OCI-LY1 (cell line): ENCODE data around the gene SLC22A3.

Experiments
- H2AFZ ChIP-seq: fragments of 200-600 bp; sonication (generic), shearing (Covaris generic); 2 replicates; pipeline ENCODE4 v1.6.0; 2014; ENCODE audit warnings: antibody characterized with exemption, mild to moderate bottlenecking, low read length
- H3F3A ChIP-seq: fragments of 200-600 bp; sonication (generic), shearing (Covaris generic); 2 replicates; pipeline ENCODE4 v1.6.0; 2014; ENCODE audit warnings: mild to moderate bottlenecking, antibody characterized with exemption, low read length, moderate library complexity; ENCODE audit not compliant: insufficient read depth
- H3K27ac ChIP-seq: fragments of 200-600 bp; sonication (generic); 2 replicates; pipeline ENCODE4 v1.5.1; 2014; ENCODE audit warnings: low read length, mixed run types, mild to moderate bottlenecking, low read depth; ENCODE audit not compliant: poor library complexity, severe bottlenecking
- H3K27me3 ChIP-seq: fragments of 200-600 bp; sonication (generic); 2 replicates; pipeline ENCODE4 v1.6.0; 2014; ENCODE audit warnings: antibody characterized with exemption, mild to moderate bottlenecking, low read length, moderate library complexity; ENCODE audit not compliant: insufficient read depth
- H3K36me3 ChIP-seq: fragments of 200-600 bp; sonication (generic); 2 replicates; pipeline ENCODE4 v1.6.1; 2014; ENCODE audit warnings: mild to moderate bottlenecking, antibody characterized with exemption, low read length, moderate library complexity, mixed read lengths; ENCODE audit not compliant: insufficient read depth
- H3K4me1 ChIP-seq: fragments of 200-600 bp; sonication (generic); 2 replicates; pipeline ENCODE4 v1.5.1; 2014; ENCODE audit warnings: mild to moderate bottlenecking, low read length, moderate library complexity; ENCODE audit not compliant: insufficient read depth, severe bottlenecking
- H3K4me2 ChIP-seq: fragments of 200-600 bp; sonication (generic), shearing (Covaris generic); 2 replicates; pipeline ENCODE4 v1.6.1; 2014; ENCODE audit warnings: low read length
- H3K4me3 ChIP-seq: fragments of 200-600 bp; sonication (generic); 2 replicates; pipeline ENCODE4 v1.5.1; 2014; ENCODE audit warnings: low read length, low read depth, mild to moderate bottlenecking, mixed read lengths; ENCODE audit not compliant: poor library complexity, severe bottlenecking
- H3K79me2 ChIP-seq: fragments of 200-600 bp; shearing (Covaris generic); 2 replicates; pipeline ENCODE4 v1.6.1; 2016; ENCODE audit warnings: mixed run types, low read length, mixed read lengths; ENCODE audit not compliant: insufficient read depth
- H3K9ac ChIP-seq: fragments of 200-600 bp; sonication (generic), shearing (Covaris generic); 2 replicates; pipeline ENCODE4 v1.6.1; 2014; ENCODE audit warnings: mild to moderate bottlenecking, low read length, mixed read lengths
- H3K9me2 ChIP-seq: fragments of 200-600 bp; sonication (generic), shearing (Covaris generic); 2 replicates; pipeline ENCODE4 v1.6.1; 2014; ENCODE audit warnings: low read depth, mild to moderate bottlenecking, low read length, mixed read lengths
- H3K9me3 ChIP-seq: fragments of 200-600 bp; shearing (Covaris generic); 2 replicates; pipeline ENCODE4 v1.6.1; 2014; ENCODE audit warnings: low read length, mixed read lengths
- H4K20me1 ChIP-seq: fragments of 200-600 bp; sonication (generic), shearing (Covaris generic); 2 replicates; pipeline ENCODE4 v1.6.0; 2016; ENCODE audit warnings: mild to moderate bottlenecking, low read length; ENCODE audit not compliant: insufficient read depth
- EZH2 ChIP-seq: fragments of 200-600 bp; sonication (generic), shearing (Covaris generic); IDR thresholded peaks from 2 replicates; pipeline ENCODE4 v1.8.0; 2017; ENCODE audit warnings: borderline replicate concordance, mixed run types, mild to moderate bottlenecking, antibody characterized with exemption, low read length, moderate library complexity, mixed read lengths
- TF ChIP-seq, protein P1 (sequence below): fragments of 200-600 bp; sonication (generic), shearing (Covaris generic); IDR thresholded peaks from 2 replicates; pipeline ENCODE4 v1.5.1; 2017; ENCODE audit warnings: mild to moderate bottlenecking, antibody characterized with exemption, low read length, moderate library complexity, mixed read lengths

The SLC22A3 gene

DNA sequence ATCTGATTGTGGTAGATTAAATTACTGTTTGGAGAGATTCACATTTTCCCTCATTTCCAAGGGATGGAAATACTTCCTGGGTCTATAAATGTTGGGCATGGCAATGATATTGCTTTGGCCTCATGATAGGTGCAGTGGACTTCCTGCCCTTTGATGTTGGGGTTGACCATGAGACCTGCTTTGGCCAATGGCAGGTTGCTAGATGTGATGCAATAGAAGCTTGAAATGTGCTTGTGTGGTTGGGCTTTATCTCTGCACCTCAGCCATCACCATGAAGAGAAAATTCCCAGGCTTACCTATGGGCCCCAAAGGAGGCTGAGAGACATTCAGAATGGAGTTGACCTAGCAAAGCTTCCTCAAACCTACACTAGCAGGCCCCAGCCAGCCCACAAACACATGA, 69.4 kb downstream of the SLC22A3 start:
- no peak overlapping the region for H3K4me2 ChIP-seq
- no peak overlapping the region for H2AFZ ChIP-seq
- H3K9me2 ChIP-seq: no peaks in the 10 kb centered on the region
- H3K4me3 ChIP-seq: no peak overlapping the region
- H3K9ac ChIP-seq: no peak overlapping the region
- no peaks in the 10 kb centered on the region for H4K20me1 ChIP-seq
- no peak overlapping the region for H3K27ac ChIP-seq
- no peaks in the 10 kb centered on the region for H3F3A ChIP-seq
- H3K27me3 ChIP-seq: no peaks in the 10 kb centered on the region
- TF ChIP-seq, protein P1, sequence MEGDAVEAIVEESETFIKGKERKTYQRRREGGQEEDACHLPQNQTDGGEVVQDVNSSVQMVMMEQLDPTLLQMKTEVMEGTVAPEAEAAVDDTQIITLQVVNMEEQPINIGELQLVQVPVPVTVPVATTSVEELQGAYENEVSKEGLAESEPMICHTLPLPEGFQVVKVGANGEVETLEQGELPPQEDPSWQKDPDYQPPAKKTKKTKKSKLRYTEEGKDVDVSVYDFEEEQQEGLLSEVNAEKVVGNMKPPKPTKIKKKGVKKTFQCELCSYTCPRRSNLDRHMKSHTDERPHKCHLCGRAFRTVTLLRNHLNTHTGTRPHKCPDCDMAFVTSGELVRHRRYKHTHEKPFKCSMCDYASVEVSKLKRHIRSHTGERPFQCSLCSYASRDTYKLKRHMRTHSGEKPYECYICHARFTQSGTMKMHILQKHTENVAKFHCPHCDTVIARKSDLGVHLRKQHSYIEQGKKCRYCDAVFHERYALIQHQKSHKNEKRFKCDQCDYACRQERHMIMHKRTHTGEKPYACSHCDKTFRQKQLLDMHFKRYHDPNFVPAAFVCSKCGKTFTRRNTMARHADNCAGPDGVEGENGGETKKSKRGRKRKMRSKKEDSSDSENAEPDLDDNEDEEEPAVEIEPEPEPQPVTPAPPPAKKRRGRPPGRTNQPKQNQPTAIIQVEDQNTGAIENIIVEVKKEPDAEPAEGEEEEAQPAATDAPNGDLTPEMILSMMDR: no peak
- no peak for TF ChIP-seq EZH2
- no peaks in the 10 kb centered on the region for H3K79me2 ChIP-seq
- H3K9me3 ChIP-seq: no peaks in the 10 kb centered on the region
- no peaks in the 10 kb centered on the region for H3K4me1 ChIP-seq
- H3K36me3 ChIP-seq: no peaks in the 10 kb centered on the region

DNA sequence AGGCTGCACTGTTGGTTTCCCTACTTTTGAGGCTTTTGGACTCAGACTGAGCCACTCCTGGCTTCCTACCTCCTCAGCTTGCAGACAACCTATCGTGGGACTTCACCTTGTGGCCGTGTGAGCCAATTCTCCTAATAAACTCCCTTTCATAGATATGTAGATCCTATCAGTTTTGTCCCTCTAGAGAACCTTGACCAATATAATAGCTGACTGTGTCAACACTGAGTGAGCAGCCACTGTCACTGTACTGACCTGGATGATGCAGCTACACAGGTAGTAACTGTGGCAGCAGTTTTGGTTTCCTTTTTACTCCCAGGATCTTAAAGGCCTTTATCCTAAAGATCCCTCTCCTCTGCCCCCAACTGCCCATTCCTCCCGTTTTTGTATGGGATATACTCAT, 70.2 kb downstream of the SLC22A3 start:
- H3K4me2 ChIP-seq: no peak overlapping the region
- H3K36me3 ChIP-seq: no peaks in the 10 kb centered on the region
- H3F3A ChIP-seq: no peaks in the 10 kb centered on the region
- no peaks in the 10 kb centered on the region for H3K79me2 ChIP-seq
- no peak overlapping the region for H3K4me3 ChIP-seq
- H2AFZ ChIP-seq: no peak overlapping the region
- H3K27ac ChIP-seq: no peak overlapping the region
- H3K9me2 ChIP-seq: no peaks in the 10 kb centered on the region
- H3K9me3 ChIP-seq: no peaks in the 10 kb centered on the region
- H3K4me1 ChIP-seq: no peaks in the 10 kb centered on the region
- no peak overlapping the region for H3K9ac ChIP-seq
- TF ChIP-seq, protein P1: no peak
- no peak for TF ChIP-seq EZH2
- H4K20me1 ChIP-seq: no peaks in the 10 kb centered on the region
- no peaks in the 10 kb centered on the region for H3K27me3 ChIP-seq

DNA sequence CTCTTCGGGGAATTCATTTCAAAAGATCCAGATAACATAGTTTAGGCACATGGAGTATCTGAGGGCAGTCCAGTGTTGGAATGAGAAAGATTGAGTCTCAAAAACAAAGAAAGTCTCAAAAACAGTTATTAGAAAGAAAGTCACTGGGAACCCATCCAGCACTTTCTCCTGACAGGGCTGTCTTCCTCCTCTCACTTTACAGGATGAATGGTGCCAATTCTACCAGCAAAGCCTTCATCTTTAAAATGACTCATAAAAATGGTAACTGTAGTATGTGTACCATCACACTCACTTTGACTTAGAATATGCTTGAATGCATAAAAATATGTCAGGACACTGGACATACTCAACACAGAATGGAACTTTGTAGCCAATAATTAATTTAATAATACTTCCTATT, 71.3 kb downstream of the SLC22A3 start:
- H3F3A ChIP-seq: no peaks in the 10 kb centered on the region
- H3K9me2 ChIP-seq: no peaks in the 10 kb centered on the region
- H4K20me1 ChIP-seq: no peaks in the 10 kb centered on the region
- no peaks in the 10 kb centered on the region for H3K4me1 ChIP-seq
- no peak overlapping the region for H3K27ac ChIP-seq
- no peaks in the 10 kb centered on the region for H3K36me3 ChIP-seq
- no peaks in the 10 kb centered on the region for H3K27me3 ChIP-seq
- no peak overlapping the region for H3K4me2 ChIP-seq
- no peaks in the 10 kb centered on the region for H3K9me3 ChIP-seq
- no peak overlapping the region for H3K9ac ChIP-seq
- H2AFZ ChIP-seq: no peak overlapping the region
- no peak overlapping the region for H3K4me3 ChIP-seq
- no peaks in the 10 kb centered on the region for H3K79me2 ChIP-seq
- no peak for TF ChIP-seq EZH2
- TF ChIP-seq, protein P1: no peak
